IMR-90 (cell line): ENCODE measurements around the gene LRP1B. TPM values are rescaled to one million over a fixed set of nuclear protein-coding genes. Genes with fewer than 3 reads are reported as not detected.

Experiments used
- ATAC-seq: fragments of 200-7000 bp; cut with Tn5 transposase; 2 replicates; pipeline ENCODE4 v1.9.1; 2020; ENCODE audit warnings: low read depth, mild to moderate bottlenecking, moderate library complexity
- BruUV-seq: library from RNA; stranded (reverse); fragments of 400-500 nt; replicated peaks from 2 replicates; lab custom pipeline; 2021; lab: Mats Ljungman, UMichigan
- CTCF ChIA-PET: fragments of 300-600 bp; formaldehyde crosslinking; extraction: SDS; loops from one replicate; lab custom pipeline; 2021; ENCODE audit warnings: antibody characterized with exemption; lab: Yijun Ruan, JAX
- POLR2A ChIA-PET: fragments of 300-600 bp; sonication (Branson Sonifier 250); formaldehyde crosslinking; loops from one replicate; lab custom pipeline; 2022; ENCODE audit warnings: antibody characterized with exemption; ENCODE audit not compliant: unreplicated experiment; lab: Charles Lee
- DNase-seq: peaks from one replicate; pipeline ENCODE4 v3.0.0; 2013
- H2AFZ ChIP-seq: replicated peaks from 2 replicates; pipeline ENCODE3; 2013; ENCODE audit warnings: low read length, mild to moderate bottlenecking; ENCODE audit not compliant: poor library complexity
- H2AK5ac ChIP-seq: 2 replicates; pipeline ENCODE4 v1.6.1; 2013; ENCODE audit warnings: low read depth, low read length, inconsistent platforms
- H2AK9ac ChIP-seq: replicated peaks from 2 replicates; pipeline ENCODE3; 2013; ENCODE audit warnings: mild to moderate bottlenecking, low read depth, low read length, moderate library complexity; ENCODE audit not compliant: poor library complexity
- H2BK120ac ChIP-seq: 2 replicates; pipeline ENCODE4 v1.6.1; 2013; ENCODE audit warnings: low read depth, low read length, inconsistent platforms
- H2BK15ac ChIP-seq: 3 replicates; pipeline ENCODE4 v1.6.1; 2013; ENCODE audit warnings: low read depth, low read length, inconsistent platforms
- H2BK20ac ChIP-seq: 2 replicates; pipeline ENCODE4 v1.6.1; 2013; ENCODE audit warnings: low read depth, mild to moderate bottlenecking, inconsistent platforms, low read length, moderate library complexity
- H2BK5ac ChIP-seq: 2 replicates; pipeline ENCODE4 v1.6.1; 2013; ENCODE audit warnings: mild to moderate bottlenecking, low read depth, low read length, inconsistent platforms; ENCODE audit not compliant: poor library complexity, severe bottlenecking
- H3K14ac ChIP-seq: replicated peaks from 2 replicates; pipeline ENCODE4 v1.6.1; 2013; ENCODE audit warnings: low read depth, low read length, inconsistent platforms
- H3K18ac ChIP-seq: 2 replicates; pipeline ENCODE4 v1.6.1; 2013; ENCODE audit warnings: low read depth, low read length, control low read depth
- H3K23ac ChIP-seq: 2 replicates; pipeline ENCODE4 v1.6.1; 2013; ENCODE audit warnings: low read depth, low read length, inconsistent platforms
- H3K27ac ChIP-seq: 2 replicates; pipeline ENCODE4 v1.5.1; 2013; ENCODE audit warnings: mild to moderate bottlenecking, control low read depth, low read length; ENCODE audit not compliant: insufficient read depth
- H3K27me3 ChIP-seq: 2 replicates; pipeline ENCODE4 v1.6.1; 2013; ENCODE audit warnings: low read length; ENCODE audit not compliant: control insufficient read depth, insufficient read depth
- H3K36me3 ChIP-seq: 2 replicates; pipeline ENCODE4 v1.6.1; 2013; ENCODE audit warnings: low read length, mixed read lengths; ENCODE audit not compliant: control insufficient read depth, insufficient read depth
- H3K4ac ChIP-seq: 2 replicates; pipeline ENCODE4 v1.6.1; 2013; ENCODE audit warnings: low read depth, low read length, inconsistent platforms
- H3K4me1 ChIP-seq: 2 replicates; pipeline ENCODE4 v1.6.1; 2013; ENCODE audit warnings: low read length, mixed read lengths; ENCODE audit not compliant: control insufficient read depth, insufficient read depth
- H3K4me2 ChIP-seq: 2 replicates; pipeline ENCODE4 v1.6.1; 2013; ENCODE audit warnings: low read depth, mild to moderate bottlenecking, control low read depth, low read length, moderate library complexity
- H3K4me3 ChIP-seq: 2 replicates; pipeline ENCODE4 v1.5.1; 2013; ENCODE audit warnings: low read depth, mild to moderate bottlenecking, control low read depth, low read length, moderate library complexity; ENCODE audit not compliant: insufficient read depth
- H3K56ac ChIP-seq: 2 replicates; pipeline ENCODE4 v1.6.1; 2013; ENCODE audit warnings: low read length, inconsistent platforms; ENCODE audit not compliant: insufficient read depth; ENCODE audit errors: extremely low read depth
- H3K79me1 ChIP-seq, 2 experiments: 2 replicates each; pipeline ENCODE4 v1.6.1; 2013; ENCODE audit warnings: low read length in 2 of 2, inconsistent platforms in 1 of 2, low read depth in 1 of 2
- H3K9ac ChIP-seq: 2 replicates; pipeline ENCODE4 v1.6.1; 2013; ENCODE audit warnings: low read depth, low read length, control low read depth
- H3K9me1 ChIP-seq: 2 replicates; pipeline ENCODE4 v1.6.1; 2013; ENCODE audit warnings: low read length, inconsistent platforms; ENCODE audit not compliant: insufficient read depth
- H3K9me3 ChIP-seq: 2 replicates; pipeline ENCODE4 v1.6.1; 2013; ENCODE audit warnings: low read length; ENCODE audit not compliant: control insufficient read depth, insufficient read depth
- H4K20me1 ChIP-seq: 2 replicates; pipeline ENCODE4 v1.6.1; 2013; ENCODE audit warnings: low read length, inconsistent platforms; ENCODE audit not compliant: insufficient read depth
- H4K5ac ChIP-seq: 2 replicates; pipeline ENCODE4 v1.6.1; 2013; ENCODE audit warnings: mild to moderate bottlenecking, low read depth, low read length, control low read depth
- H4K8ac ChIP-seq, 2 experiments: 2 replicates each; pipeline ENCODE4 v1.6.1; 2013; ENCODE audit warnings: low read depth in 2 of 2, low read length in 2 of 2, control low read depth in 1 of 2, inconsistent platforms in 1 of 2
- H4K91ac ChIP-seq: 2 replicates; pipeline ENCODE4 v1.6.1; 2013; ENCODE audit warnings: low read depth, low read length, inconsistent platforms; ENCODE audit not compliant: insufficient read depth
- BHLHE40 ChIP-seq: fragments of 150-350 bp; IDR thresholded peaks from 2 replicates; pipeline ENCODE4 v1.6.1; 2016; ENCODE audit warnings: mild to moderate bottlenecking, low read depth, low read length
- CEBPB ChIP-seq: IDR thresholded peaks from 2 replicates; pipeline ENCODE4 v1.6.1; 2012; ENCODE audit warnings: low read depth, low read length, improper control_type of control experiment
- CTCF ChIP-seq: conservative IDR thresholded peaks from 2 replicates; pipeline ENCODE4 v1.5.1; 2012; ENCODE audit warnings: mild to moderate bottlenecking, low read depth, low read length, improper control_type of control experiment
- MAFK ChIP-seq: IDR thresholded peaks from 2 replicates; pipeline ENCODE4 v1.6.1; 2012; ENCODE audit warnings: low read depth, low read length, improper control_type of control experiment
- MAZ ChIP-seq: IDR thresholded peaks from 2 replicates; pipeline ENCODE4 v1.6.1; 2012; ENCODE audit warnings: low read depth, mild to moderate bottlenecking, low read length, improper control_type of control experiment, moderate library complexity, borderline replicate concordance
- MXI1 ChIP-seq: IDR thresholded peaks from 2 replicates; pipeline ENCODE4 v1.6.1; 2012; ENCODE audit warnings: low read depth, mild to moderate bottlenecking, low read length, moderate library complexity, borderline replicate concordance
- NFE2L2 ChIP-seq: fragments of 150-350 bp; IDR thresholded peaks from 2 replicates; pipeline ENCODE4 v1.6.1; 2016; ENCODE audit warnings: low read depth, mild to moderate bottlenecking, low read length
- POLR2A ChIP-seq: IDR thresholded peaks from 2 replicates; pipeline ENCODE4 v1.6.1; 2012; ENCODE audit warnings: mild to moderate bottlenecking, low read depth, low read length
- RAD21 ChIP-seq: IDR thresholded peaks from 2 replicates; pipeline ENCODE4 v1.6.1; 2012; ENCODE audit warnings: low read length, improper control_type of control experiment
- RCOR1 ChIP-seq: IDR thresholded peaks from 2 replicates; pipeline ENCODE4 v1.6.1; 2012; ENCODE audit warnings: mild to moderate bottlenecking, low read length, improper control_type of control experiment; ENCODE audit not compliant: insufficient replicate concordance
- RFX5 ChIP-seq: IDR thresholded peaks from 2 replicates; pipeline ENCODE4 v1.8.0; 2012; ENCODE audit warnings: low read depth, mild to moderate bottlenecking, low read length, moderate library complexity
- SMC3 ChIP-seq: fragments of 150-350 bp; IDR thresholded peaks from 2 replicates; pipeline ENCODE4 v1.6.1; 2016; ENCODE audit warnings: low read depth, mild to moderate bottlenecking, antibody characterized with exemption, low read length, moderate library complexity
- USF2 ChIP-seq: fragments of 150-350 bp; IDR thresholded peaks from 2 replicates; pipeline ENCODE4 v1.6.1; 2017; ENCODE audit warnings: mild to moderate bottlenecking, antibody characterized with exemption, low read length, low read depth
- WGBS, 2 experiments: methylation state at CpG; one replicate each; pipeline versions ENCODE4 v1.1.5 to v1.1.7; 2013; ENCODE audit warnings: missing lambda C conversion rate in 2 of 2; ENCODE audit not compliant: insufficient read length in 1 of 2; ENCODE audit errors: extremely low coverage in 2 of 2; 5-methylcytosine and 5-hydroxymethylcytosine counted together
- dilution Hi-C: fragments of 300-500 bp; cut with HindIII; formaldehyde crosslinking; loops from one replicate; pipeline ENCODE4 v1.14.3; 2018; ENCODE audit warnings: low sequenced_read_pairs; ENCODE audit not compliant: unreplicated experiment
- in situ Hi-C: fragments of 300-500 bp; cut with MboI; formaldehyde crosslinking; loops from 3 replicates; pipeline ENCODE4 v1.14.3; 2019; ENCODE audit warnings: low sequenced_read_pairs, inconsistent platforms, mixed read lengths
- intact Hi-C: fragments of 100-400 bp; cut with micrococcal nuclease; formaldehyde crosslinking; loops from 2 replicates; pipeline ENCODE4 v1.10.0; 2022
- polyA plus RNA-seq, 3 experiments: library from polyadenylated mRNA; depleted of rRNA; stranded (reverse); fragments of >200 nt; gene quantifications; 2 replicates each; pipeline ENCODE4 v1.2.3, GENCODE V29; 2012; ENCODE audit warnings: low replicate concordance in 1 of 3
- total RNA-seq: library from RNA; depleted of rRNA; stranded (reverse); fragments of >200 nt; gene quantifications from 2 replicates; pipeline ENCODE4 v1.2.3, GENCODE V29; 2012

The LRP1B gene
- total and polyA plus RNA-seq, 2 of the 4 experiments (the other 2 are of a cell fraction) = under 0.01 to 0.02 TPM

- Histone ChIP-seq H3K4me1 (no peaks in the 10 kb centered on the region), H2AK5ac (no peak overlapping the region), H4K20me1 (no peaks in the 10 kb centered on the region), H3K36me3 (no peaks in the 10 kb centered on the region), H3K23ac (no peak overlapping the region), H3K9ac (no peak overlapping the region), H3K9me1 (no peaks in the 10 kb centered on the region), H3K14ac (no peak overlapping the region), H4K8ac (no peak overlapping the region), H3K4me3 (no peak overlapping the region), H3K4ac (no peak overlapping the region), H4K91ac (no peak overlapping the region), H2BK20ac (no peak overlapping the region), H3K79me1 (no peaks in the 10 kb centered on the region), H3K56ac (no peak overlapping the region), H2AFZ (no peak overlapping the region), H2BK15ac (no peak overlapping the region), H3K9me3 (no peaks in the 10 kb centered on the region), H2BK5ac (no peak overlapping the region), H4K5ac (no peak overlapping the region), H2BK120ac (no peak overlapping the region), H3K18ac (no peak overlapping the region), H3K27ac (no peak overlapping the region), H3K27me3 (no peaks in the 10 kb centered on the region), H3K4me2 (no peak overlapping the region), H2AK9ac (no peak overlapping the region)
- in situ Hi-C loops = no loop called here
- DNase-seq (no peak), ATAC-seq (no peak)
- dilution Hi-C loops = no loop called here
- TF ChIP-seq BHLHE40 (no peak), USF2 (no peak), MAFK (no peak), SMC3 (no peak), POLR2A (no peak), NFE2L2 (no peak), MAZ (no peak), MXI1 (no peak), CTCF (no peak), CEBPB (no peak), RCOR1 (no peak), RFX5 (no peak), RAD21 (no peak)
- CTCF ChIA-PET = no interaction called here
- intact Hi-C loops = loop anchor here (5.0 to 10.0 kb wide), 2 partner anchors 275 to 693 kb away; no protein-coding TSS in a partner anchor
- no CpG with 5 or more reads among the region's 2 CpGs for WGBS, 2 experiments
- no TSS peak for BruUV-seq
- POLR2A ChIA-PET = no interaction called here
Observed at GRCh38 chr2:140862181-140862580, 1268.6 kb downstream of the LRP1B start.
